ENCODE measurements around the gene PPP1R9B. TPM values are rescaled to one million over a fixed set of nuclear protein-coding genes. Genes with fewer than 3 reads are reported as not detected.

The PPP1R9B gene
- total and polyA plus RNA-seq, 2 of the 8 experiments (the other 6 are each of a cell fraction or from before 2014, with no cell fraction given): 5.2 to 13.1 TPM

- Histone ChIP-seq H2BK12ac (ENCODE audit: low read depth, low read length) (no peak overlapping the region), H2BK15ac (ENCODE audit: low read length) (no peak overlapping the region), H3K23me2 (ENCODE audit: low read depth, low read length) (peaks cover 6% of the 10 kb centered on the region), H3K79me2 (ENCODE audit: control insufficient read depth in 1 of 2, insufficient read depth in 2 of 2, low read length in 2 of 2) (no peaks in the 10 kb centered on the region), H2AFZ (ENCODE audit: low read length) (no peak overlapping the region), H3K27ac (ENCODE audit: low read depth, low read length) (no peak overlapping the region), H3K56ac (replicated peaks; ENCODE audit: insufficient read length, low read depth, low read length) (no peak overlapping the region), H3K14ac (ENCODE audit: insufficient read length) (no peak overlapping the region), H3K36me3 (ENCODE audit: control insufficient read depth in 2 of 4, insufficient read depth in 4 of 4, low read length in 3 of 4) (no peaks in the 10 kb centered on the region), H2BK20ac (ENCODE audit: low read length) (no peak overlapping the region), H4K20me1 (replicated peaks in 1 of 2; ENCODE audit: control insufficient read depth in 1 of 2, insufficient read depth in 2 of 2, low read length in 2 of 2) (no peaks in the 10 kb centered on the region), H2BK5ac (ENCODE audit: low read depth, low read length) (no peak overlapping the region), H3K4me2 (ENCODE audit: insufficient read depth in 1 of 2, low read depth in 2 of 2, low read length in 2 of 2) (no peak overlapping the region), H3K9me3 (ENCODE audit: insufficient read depth in 2 of 2, low read depth in 1 of 2, low read length in 1 of 2) (no peaks in the 10 kb centered on the region), H4K5ac (ENCODE audit: insufficient read length, low read depth, low read length) (no peak overlapping the region), H3K4me3 (ENCODE audit: extremely low read depth in 1 of 4, insufficient read depth in 2 of 4, low read depth in 3 of 4, low read length in 4 of 4) (no peak overlapping the region), H3K79me1 (ENCODE audit: low read depth, low read length) (no peaks in the 10 kb centered on the region), H3K23ac (ENCODE audit: insufficient read length) (no peak overlapping the region), H3K9ac (replicated peaks in 1 of 4; ENCODE audit: extremely low read depth in 1 of 4, low read depth in 3 of 4, low read length in 3 of 4) (no peak overlapping the region), H2BK120ac (replicated peaks; ENCODE audit: low read depth, low read length) (no peak overlapping the region), H4K91ac (replicated peaks; ENCODE audit: insufficient read length, low read length) (no peak overlapping the region), H2AK5ac (ENCODE audit: low read depth, low read length) (no peak overlapping the region), H3K27me3 (replicated peaks in 1 of 4; ENCODE audit: control insufficient read depth in 3 of 4, extremely low read depth in 1 of 4, insufficient read depth in 3 of 4, low read length in 3 of 4) (peaks cover 0 to 3% (median 0%) of the 10 kb centered on the region in 4 experiments; a peak in 3 of 7 replicates), H3K4ac (replicated peaks; ENCODE audit: insufficient read length, low read depth, low read length) (no peak overlapping the region), H4K8ac (ENCODE audit: extremely low read depth, insufficient read depth, low read length) (no peak overlapping the region), H3K18ac (ENCODE audit: extremely low read depth, low read length) (no peak overlapping the region), H3K4me1 (replicated peaks in 1 of 4; ENCODE audit: control insufficient read depth in 3 of 4, insufficient read depth in 4 of 4, low read length in 3 of 4) (peaks cover 0 to 2% (median 0%) of the 10 kb centered on the region in 4 experiments; a peak in 2 of 7 replicates)
- FAIRE-seq (no peak), DNase-seq (ENCODE audit: low read depth in 1 of 2, low spot score in 2 of 2) (no peak)
- ChIA-PET CTCF (ENCODE audit: partially characterized antibody) (interaction anchor here (0.7 to 15.7 kb wide), 7 partner anchors 9 to 110 kb away, joined by 3 to 412 read pairs (median 9); no protein-coding TSS in a partner anchor), POLR2A (ENCODE audit: partially characterized antibody) (no interaction called here)
- WGBS, 2 experiments (ENCODE audit: extremely low coverage in 1 of 2, insufficient coverage in 1 of 2, insufficient read length in 1 of 2, insufficient replicate concordance in 2 of 2, low coverage in 1 of 2, low lambda C conversion rate in 2 of 2, missing lambda C conversion rate in 1 of 2): 79% methylated on average over 6 of the region's 6 CpGs; no CpG with 5 or more reads in 1 of the 2 experiments
- no peak for TF ChIP-seq FOSL1 (IDR thresholded peaks at IDR 0.05; ENCODE audit: insufficient read depth, low read depth, low read length)
- TF ChIP-seq TCF12 (IDR thresholded peaks at IDR 0.05; ENCODE audit: low read depth, low read length): no peak
- TF ChIP-seq POLR2AphosphoS5 (IDR thresholded peaks at IDR 0.05; ENCODE audit: low read depth, low read length): no peak
- TF ChIP-seq E2F6 (IDR thresholded peaks at IDR 0.05): no peak
- TF ChIP-seq POLR2A (IDR thresholded peaks at IDR 0.05; ENCODE audit: control extremely low read depth in 1 of 2, low read depth in 2 of 2, low read length in 2 of 2): no peak
- no peak for TF ChIP-seq KDM1A (IDR thresholded peaks at IDR 0.05; ENCODE audit: borderline replicate concordance, low read length)
- no peak for TF ChIP-seq SP2 (IDR thresholded peaks at IDR 0.05; ENCODE audit: low read length)
- no peak for TF ChIP-seq SIRT6 (IDR thresholded peaks at IDR 0.05; ENCODE audit: low read length)
- TF ChIP-seq NANOG (IDR thresholded peaks at IDR 0.05; ENCODE audit: insufficient read depth, low read depth, low read length, poor library complexity, severe bottlenecking): no peak
- TF ChIP-seq CBX8 (IDR thresholded peaks at IDR 0.05; ENCODE audit: borderline replicate concordance, low read depth, low read length): no peak
- no peak for TF ChIP-seq KDM4A (IDR thresholded peaks at IDR 0.05; ENCODE audit: low read depth, low read length, severe bottlenecking)
- TF ChIP-seq SUZ12 (IDR thresholded peaks at IDR 0.05; ENCODE audit: low read length): no peak
These were observed 60.4 kb downstream of the PPP1R9B start for GRCh38 chr17:50090071-50090470.
